GM12865 (cell line): ENCODE measurements around the gene ARHGEF12.

Experiments
- DNase-seq: peaks from one replicate; pipeline ENCODE4 v3.0.0; 2010; ENCODE audit warnings: low read depth
- H3K4me3 ChIP-seq: 2 replicates; pipeline ENCODE4 v1.5.1; 2011; ENCODE audit warnings: mild to moderate bottlenecking, low read depth, low read length, control low read depth
- CTCF ChIP-seq: IDR thresholded peaks from 2 replicates; pipeline ENCODE4 v1.5.1; 2011; ENCODE audit warnings: low read length, control low read depth, low read depth, inconsistent platforms; ENCODE audit not compliant: insufficient read depth; ENCODE audit errors: missing control alignments

Gene ARHGEF12

GRCh38 chr11:120335908-120336640 is at the start of gene ARHGEF12:
Gene ARHGEF12, plus strand, starts transcription at chr11:120336413. Its CDS starts 831 bp downstream, at chr11:120337244.
- DNase-seq = peak; percentile 97
- peak; percentile 38 for TF ChIP-seq CTCF
- peak within 1 kb of the TSS; percentile 91 for H3K4me3 ChIP-seq

- DNase-seq = no peak
- TF ChIP-seq CTCF = no peak
- H3K4me3 ChIP-seq = no peak overlapping the region
These were observed 48.2 kb upstream of the ARHGEF12 start for GRCh38 chr11:120288021-120288420.

- H3K4me3 ChIP-seq = no peak overlapping the region
- DNase-seq = no peak
- no peak for TF ChIP-seq CTCF
These were observed 46.8 kb upstream of the ARHGEF12 start for GRCh38 chr11:120289426-120289825.

- no peak for TF ChIP-seq CTCF
- no peak for DNase-seq
- no peak overlapping the region for H3K4me3 ChIP-seq
These were observed 45.3 kb upstream of the ARHGEF12 start for GRCh38 chr11:120290956-120291355.

GRCh38 chr11:120293038-120293800 is 43.0 kb upstream of the ARHGEF12 start:
- no peak for DNase-seq
- no peak for TF ChIP-seq CTCF
- H3K4me3 ChIP-seq = no peak overlapping the region

- no peak for TF ChIP-seq CTCF
- DNase-seq = no peak
- no peak overlapping the region for H3K4me3 ChIP-seq
These were observed 42.1 kb upstream of the ARHGEF12 start for GRCh38 chr11:120294096-120294495.
